A673 (cell line): ENCODE measurements around the gene C8G.

Experiments
- CTCF ChIP-seq: fragments of 300-800, 200-600 bp; sonication (generic); conservative IDR thresholded peaks from 2 replicates; pipeline ENCODE4 v1.5.1; 2017; ENCODE audit warnings: low read depth, mild to moderate bottlenecking, antibody characterized with exemption, low read length, moderate library complexity, mixed read lengths
- EZH2 ChIP-seq: fragments of 200-600 bp; sonication (generic); IDR thresholded peaks from 2 replicates; pipeline ENCODE4 v1.6.1; 2017; ENCODE audit warnings: borderline replicate concordance, low read depth, mild to moderate bottlenecking, mixed read lengths, antibody characterized with exemption, low read length; ENCODE audit not compliant: poor library complexity, severe bottlenecking

DNA sequence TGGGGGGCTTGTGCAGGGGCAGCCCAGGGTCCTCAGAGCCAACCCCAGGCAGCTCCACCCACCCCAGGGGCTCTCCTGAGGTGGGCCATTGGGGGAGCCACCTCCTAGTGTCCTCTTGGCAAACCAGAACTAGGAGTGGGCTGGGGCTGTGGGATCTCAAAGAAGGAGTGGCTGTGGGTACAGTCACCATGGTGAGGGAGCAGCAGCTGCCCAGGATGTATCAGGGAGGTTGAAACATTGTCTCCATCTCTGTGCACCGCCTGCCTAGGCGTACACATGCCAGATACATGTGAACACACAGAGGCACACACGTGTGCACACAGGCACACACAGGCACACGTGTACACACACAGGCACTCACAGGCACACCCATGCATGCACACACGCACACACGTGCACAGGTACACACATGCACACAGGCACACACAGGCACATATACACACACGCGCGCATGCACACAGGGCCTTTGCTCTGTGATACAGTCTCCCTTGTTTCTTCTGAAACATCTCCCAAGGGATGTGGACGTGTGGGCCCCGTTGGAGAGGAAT is 17.7 kb downstream of the C8G start:
- TF ChIP-seq CTCF: no peak
- no peak for TF ChIP-seq EZH2
